ENCODE results near the gene TRAF3IP3.

GRCh38 chr1:209769971-209770370, 14.1 kb downstream of the TRAF3IP3 start:
- TF ChIP-seq CTCF (IDR thresholded peaks at IDR 0.05) (no peak), POLR2AphosphoS5 (IDR thresholded peaks at IDR 0.05; ENCODE audit: insufficient read depth in 1 of 2, low read depth in 1 of 2) (no peak), POLR2A (IDR thresholded peaks at IDR 0.05) (no peak)

Data from vagina (tissue), 2 donors.